Vagina (tissue), 2 donors: ENCODE data around the gene IL19.

Experiments
- CTCF ChIP-seq, 3 experiments: fragments of 450-650 bp in 2 of 3; fragments of 200-600 bp in 1 of 3; sonication (generic) in 1 of 3; IDR thresholded peaks; one replicate each; pipeline ENCODE4 v1.5.1; 2017 to 2019; ENCODE audit warnings: antibody characterized with exemption in 3 of 3, mild to moderate bottlenecking in 2 of 3, moderate library complexity in 2 of 3
- POLR2A ChIP-seq, 2 donors: fragments of 450-650 bp; IDR thresholded peaks; one replicate each; pipeline ENCODE4 v1.6.1; 2017; ENCODE audit warnings: antibody characterized with exemption in 2 of 2, mild to moderate bottlenecking in 2 of 2, moderate library complexity in 2 of 2

- TF ChIP-seq CTCF (IDR thresholded peaks at IDR 0.05) (no peak), POLR2A (IDR thresholded peaks at IDR 0.05) (no peak)
Measured at GRCh38 chr1:206887701-206888100, 117.1 kb downstream of the IL19 start.
